Loucy (cell line): ENCODE data around the gene ALK.

Experiments
- H2AFZ ChIP-seq: fragments of 200-600 bp; sonication (generic); 2 replicates; pipeline ENCODE4 v1.6.0; 2016; ENCODE audit warnings: antibody characterized with exemption, mild to moderate bottlenecking, low read length, moderate library complexity
- H3F3A ChIP-seq: fragments of 200-600 bp; 2 replicates; pipeline ENCODE4 v1.6.0; 2016; ENCODE audit warnings: antibody characterized with exemption, low read depth, mild to moderate bottlenecking
- H3K27me3 ChIP-seq: fragments of 200-600 bp; sonication (generic); 2 replicates; pipeline ENCODE4 v1.6.1; 2014; ENCODE audit warnings: low read length, mild to moderate bottlenecking; ENCODE audit not compliant: insufficient read depth, poor library complexity, severe bottlenecking
- H3K36me3 ChIP-seq: fragments of 200-600 bp; sonication (generic); 2 replicates; pipeline ENCODE4 v1.6.1; 2016; ENCODE audit warnings: low read length; ENCODE audit not compliant: insufficient read depth
- H3K4me1 ChIP-seq: fragments of 200-600 bp; sonication (generic); 2 replicates; pipeline ENCODE4 v1.5.1; 2014; ENCODE audit warnings: low read length, mild to moderate bottlenecking; ENCODE audit not compliant: insufficient read depth, poor library complexity, severe bottlenecking
- H3K4me2 ChIP-seq: fragments of 200-600 bp; sonication (generic); 2 replicates; pipeline ENCODE4 v1.6.0; 2014; ENCODE audit warnings: antibody characterized with exemption, low read length, low read depth, mild to moderate bottlenecking; ENCODE audit not compliant: poor library complexity, severe bottlenecking
- H3K4me3 ChIP-seq: fragments of 200-600 bp; sonication (generic); 2 replicates; pipeline ENCODE4 v1.5.1; 2014; ENCODE audit warnings: low read length, mild to moderate bottlenecking, mixed read lengths; ENCODE audit not compliant: poor library complexity, severe bottlenecking
- H3K79me2 ChIP-seq: fragments of 200-600 bp; sonication (generic); 2 replicates; pipeline ENCODE4 v1.6.1; 2014; ENCODE audit warnings: low read length; ENCODE audit not compliant: insufficient read depth
- H3K9ac ChIP-seq: fragments of 200-600 bp; sonication (generic); 2 replicates; pipeline ENCODE4 v1.6.0; 2014; ENCODE audit warnings: mild to moderate bottlenecking, low read depth, low read length, moderate library complexity; ENCODE audit not compliant: poor library complexity, severe bottlenecking
- H3K9me2 ChIP-seq: fragments of 200-600 bp; sonication (generic); replicated peaks from 2 replicates; pipeline ENCODE4 v1.6.1; 2016; ENCODE audit warnings: low read depth, low read length, mixed read lengths
- H3K9me3 ChIP-seq: fragments of 200-600 bp; sonication (generic); 2 replicates; pipeline ENCODE4 v1.6.1; 2014; ENCODE audit warnings: mild to moderate bottlenecking, antibody characterized with exemption, low read length, low read depth; ENCODE audit not compliant: insufficient read depth
- H4K20me1 ChIP-seq: fragments of 200-600 bp; sonication (generic); 2 replicates; pipeline ENCODE4 v1.6.0; 2014; ENCODE audit warnings: antibody characterized with exemption, low read length, mild to moderate bottlenecking; ENCODE audit not compliant: insufficient read depth, poor library complexity, severe bottlenecking
- EZH2phosphoT487 ChIP-seq: fragments of 200-600 bp; IDR thresholded peaks from 2 replicates; pipeline ENCODE4 v1.6.1; 2018; ENCODE audit warnings: antibody characterized with exemption, mild to moderate bottlenecking, moderate library complexity, borderline replicate concordance
- TF ChIP-seq, protein P1 (sequence below): fragments of 200-600 bp; sonication (generic); conservative IDR thresholded peaks from 2 replicates; pipeline ENCODE4 v1.5.1; 2014; ENCODE audit warnings: mild to moderate bottlenecking, antibody characterized with exemption, low read length

ALK gene

DNA sequence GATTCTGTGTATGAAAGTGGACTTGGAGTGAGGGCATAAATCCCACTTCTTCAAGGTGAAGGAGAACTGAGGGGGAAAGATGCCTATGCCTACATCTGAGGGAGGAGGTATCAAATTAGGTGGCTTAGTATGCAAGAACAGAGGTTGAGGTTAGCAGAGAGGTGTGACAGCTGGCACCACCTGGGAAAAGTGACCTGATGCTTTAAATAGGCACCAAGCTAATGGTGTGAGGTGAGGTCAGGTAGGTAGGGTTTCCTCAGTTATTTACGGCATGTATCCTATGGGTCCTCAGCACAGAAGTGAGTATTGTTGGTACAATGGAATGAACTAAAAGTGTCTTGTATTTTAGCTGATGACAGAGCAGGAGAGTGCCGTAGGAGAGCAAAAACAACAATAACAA is 439.0 kb downstream of the ALK start:
- Histone ChIP-seq H3F3A (no peaks in the 10 kb centered on the region), H4K20me1 (no peaks in the 10 kb centered on the region), H3K4me1 (no peaks in the 10 kb centered on the region), H2AFZ (no peak overlapping the region), H3K27me3 (peaks cover 6% of the 10 kb centered on the region), H3K36me3 (no peaks in the 10 kb centered on the region), H3K9me2 (no peaks in the 10 kb centered on the region), H3K9ac (no peak overlapping the region), H3K79me2 (no peaks in the 10 kb centered on the region), H3K4me2 (no peak overlapping the region), H3K9me3 (no peaks in the 10 kb centered on the region), H3K4me3 (no peak overlapping the region)
- TF ChIP-seq, protein P1, sequence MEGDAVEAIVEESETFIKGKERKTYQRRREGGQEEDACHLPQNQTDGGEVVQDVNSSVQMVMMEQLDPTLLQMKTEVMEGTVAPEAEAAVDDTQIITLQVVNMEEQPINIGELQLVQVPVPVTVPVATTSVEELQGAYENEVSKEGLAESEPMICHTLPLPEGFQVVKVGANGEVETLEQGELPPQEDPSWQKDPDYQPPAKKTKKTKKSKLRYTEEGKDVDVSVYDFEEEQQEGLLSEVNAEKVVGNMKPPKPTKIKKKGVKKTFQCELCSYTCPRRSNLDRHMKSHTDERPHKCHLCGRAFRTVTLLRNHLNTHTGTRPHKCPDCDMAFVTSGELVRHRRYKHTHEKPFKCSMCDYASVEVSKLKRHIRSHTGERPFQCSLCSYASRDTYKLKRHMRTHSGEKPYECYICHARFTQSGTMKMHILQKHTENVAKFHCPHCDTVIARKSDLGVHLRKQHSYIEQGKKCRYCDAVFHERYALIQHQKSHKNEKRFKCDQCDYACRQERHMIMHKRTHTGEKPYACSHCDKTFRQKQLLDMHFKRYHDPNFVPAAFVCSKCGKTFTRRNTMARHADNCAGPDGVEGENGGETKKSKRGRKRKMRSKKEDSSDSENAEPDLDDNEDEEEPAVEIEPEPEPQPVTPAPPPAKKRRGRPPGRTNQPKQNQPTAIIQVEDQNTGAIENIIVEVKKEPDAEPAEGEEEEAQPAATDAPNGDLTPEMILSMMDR = no peak
- TF ChIP-seq EZH2phosphoT487 = no peak

DNA sequence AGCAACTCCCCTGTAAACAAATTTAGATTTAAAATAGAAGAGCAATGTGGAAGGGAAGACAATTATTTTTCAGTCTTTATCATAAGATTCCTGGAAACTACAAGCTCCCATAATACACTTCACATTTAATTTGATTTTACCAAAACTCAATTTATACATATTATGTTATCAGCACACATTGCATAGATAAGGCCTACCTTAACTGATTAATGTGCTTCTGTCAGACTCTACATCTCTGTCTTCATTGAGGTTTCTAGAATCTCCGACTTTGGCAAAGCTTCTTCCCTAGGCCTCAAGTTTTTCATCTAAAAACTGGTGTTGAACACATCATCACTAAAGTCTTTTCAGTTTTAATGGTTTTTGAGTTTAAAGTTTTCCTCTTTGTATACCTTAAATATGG is 440.1 kb downstream of the ALK start:
- Histone ChIP-seq H4K20me1 (no peaks in the 10 kb centered on the region), H3K9me3 (no peaks in the 10 kb centered on the region), H3K4me3 (no peak overlapping the region), H2AFZ (no peak overlapping the region), H3K27me3 (peaks cover 6% of the 10 kb centered on the region), H3F3A (no peaks in the 10 kb centered on the region), H3K9me2 (no peaks in the 10 kb centered on the region), H3K9ac (no peak overlapping the region), H3K36me3 (no peaks in the 10 kb centered on the region), H3K79me2 (no peaks in the 10 kb centered on the region), H3K4me2 (no peak overlapping the region), H3K4me1 (no peaks in the 10 kb centered on the region)
- no peak for TF ChIP-seq EZH2phosphoT487
- TF ChIP-seq, protein P1 = no peak

DNA sequence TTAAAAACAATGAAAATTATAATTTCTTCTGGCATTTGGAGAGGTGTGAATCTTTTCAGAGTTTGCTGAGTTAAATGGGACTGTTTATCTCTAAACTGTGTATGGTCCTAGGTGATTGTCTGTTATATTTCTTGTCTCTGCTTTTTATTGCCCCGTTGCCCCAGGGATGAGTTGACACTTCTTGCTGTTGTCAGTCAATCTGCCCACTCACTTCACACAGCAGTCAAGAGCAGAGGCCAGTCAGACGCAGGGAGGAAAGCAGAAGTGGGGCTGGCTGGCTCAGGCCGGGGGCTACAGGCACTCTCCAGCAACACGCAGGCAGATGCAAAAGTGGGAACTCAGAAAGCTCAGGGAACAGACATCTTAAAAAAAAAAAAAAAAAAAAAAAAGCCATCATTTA is 441.0 kb downstream of the ALK start:
- TF ChIP-seq, protein P1 = no peak
- no peak for TF ChIP-seq EZH2phosphoT487
- H3K36me3 ChIP-seq = no peaks in the 10 kb centered on the region
- H2AFZ ChIP-seq = no peak overlapping the region
- no peak overlapping the region for H3K4me2 ChIP-seq
- no peaks in the 10 kb centered on the region for H3F3A ChIP-seq
- peaks cover 6% of the 10 kb centered on the region for H3K27me3 ChIP-seq
- H3K9ac ChIP-seq = no peak overlapping the region
- no peaks in the 10 kb centered on the region for H3K9me3 ChIP-seq
- no peaks in the 10 kb centered on the region for H3K4me1 ChIP-seq
- H3K79me2 ChIP-seq = no peaks in the 10 kb centered on the region
- no peaks in the 10 kb centered on the region for H4K20me1 ChIP-seq
- H3K9me2 ChIP-seq = no peaks in the 10 kb centered on the region
- no peak overlapping the region for H3K4me3 ChIP-seq
